22Rv1 (cell line): Measurements from ENCODE around the gene PRSS37.

ENCODE experiments used
- ZFX ChIP-seq: fragments of 450-650 bp; IDR thresholded peaks from 2 replicates; pipeline ENCODE4 v1.6.1; 2017; ENCODE audit warnings: antibody characterized with exemption, borderline replicate concordance
- TF ChIP-seq, protein P1 (sequence below): fragments of 450-650 bp; IDR thresholded peaks from 2 replicates; pipeline ENCODE4 v1.5.1; 2017; ENCODE audit warnings: mild to moderate bottlenecking

DNA sequence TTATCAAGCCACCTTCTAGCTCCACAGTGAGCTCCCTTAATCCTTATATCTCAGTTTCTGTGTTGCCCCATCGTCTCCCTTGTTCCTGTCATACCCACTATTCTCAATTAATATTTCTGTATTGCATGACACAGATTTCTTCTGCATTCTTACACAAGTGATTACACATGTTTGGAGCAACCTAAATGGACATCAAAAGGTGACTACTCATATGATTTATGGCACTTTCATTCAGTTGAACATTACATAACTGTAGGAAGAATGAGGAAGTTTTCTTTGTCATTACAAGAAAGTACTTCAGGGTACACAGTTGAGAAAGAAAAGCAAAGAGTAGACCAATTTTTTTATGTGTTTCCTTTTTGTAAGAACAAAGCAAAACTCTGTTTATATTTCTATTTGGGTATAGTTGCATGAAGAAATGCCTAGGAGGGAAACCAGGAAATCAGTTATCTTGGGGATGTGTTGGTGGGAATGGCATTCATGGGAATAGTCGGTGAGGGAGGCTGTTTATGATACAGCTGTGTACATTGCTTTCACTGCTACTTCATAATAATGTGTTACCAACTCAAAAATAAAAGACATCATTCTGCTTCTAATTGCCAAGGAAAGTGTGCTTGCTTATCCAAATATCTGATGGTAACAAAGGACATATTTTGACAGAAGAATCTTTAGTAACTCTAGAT is 23.6 kb upstream of the PRSS37 start:
- TF ChIP-seq, protein P1, sequence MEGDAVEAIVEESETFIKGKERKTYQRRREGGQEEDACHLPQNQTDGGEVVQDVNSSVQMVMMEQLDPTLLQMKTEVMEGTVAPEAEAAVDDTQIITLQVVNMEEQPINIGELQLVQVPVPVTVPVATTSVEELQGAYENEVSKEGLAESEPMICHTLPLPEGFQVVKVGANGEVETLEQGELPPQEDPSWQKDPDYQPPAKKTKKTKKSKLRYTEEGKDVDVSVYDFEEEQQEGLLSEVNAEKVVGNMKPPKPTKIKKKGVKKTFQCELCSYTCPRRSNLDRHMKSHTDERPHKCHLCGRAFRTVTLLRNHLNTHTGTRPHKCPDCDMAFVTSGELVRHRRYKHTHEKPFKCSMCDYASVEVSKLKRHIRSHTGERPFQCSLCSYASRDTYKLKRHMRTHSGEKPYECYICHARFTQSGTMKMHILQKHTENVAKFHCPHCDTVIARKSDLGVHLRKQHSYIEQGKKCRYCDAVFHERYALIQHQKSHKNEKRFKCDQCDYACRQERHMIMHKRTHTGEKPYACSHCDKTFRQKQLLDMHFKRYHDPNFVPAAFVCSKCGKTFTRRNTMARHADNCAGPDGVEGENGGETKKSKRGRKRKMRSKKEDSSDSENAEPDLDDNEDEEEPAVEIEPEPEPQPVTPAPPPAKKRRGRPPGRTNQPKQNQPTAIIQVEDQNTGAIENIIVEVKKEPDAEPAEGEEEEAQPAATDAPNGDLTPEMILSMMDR: no peak
- TF ChIP-seq ZFX: no peak
